HG02798 (cell line): ENCODE measurements around the gene SGMS1.
"Not testable (repeated sequence)": the region's sequence is repeated elsewhere in the genome, so short reads cannot be mapped to it uniquely, and the experiment has no call there.

Source experiments
- ATAC-seq: cut with Tn5 transposase; IDR thresholded peaks from one replicate; pipeline ENCODE4 v1.9.1; 2021; ENCODE audit warnings: mild to moderate bottlenecking; ENCODE audit not compliant: unreplicated experiment, poor library complexity

Gene SGMS1

GRCh38 chr10:50542871-50543270 is 80.9 kb downstream of the SGMS1 start:
- ATAC-seq: no peak

- ATAC-seq: peak; percentile 45
Measured at GRCh38 chr10:50541921-50542320, 81.8 kb downstream of the SGMS1 start.

GRCh38 chr10:50541317-50541716 is 82.4 kb downstream of the SGMS1 start:
- no peak for ATAC-seq

- ATAC-seq: peak; percentile 8
Measured at GRCh38 chr10:50540826-50541122, 83.0 kb downstream of the SGMS1 start.

GRCh38 chr10:50540069-50540825 is 83.5 kb downstream of the SGMS1 start:
- peak; percentile 56 for ATAC-seq

- ATAC-seq: peak; percentile 49
Measured at GRCh38 chr10:50538555-50539398, 85.0 kb downstream of the SGMS1 start.

- no peak for ATAC-seq
Measured at GRCh38 chr10:50536617-50537240, 87.0 kb downstream of the SGMS1 start.

- ATAC-seq: not testable (repeated sequence)
Measured at GRCh38 chr10:50534748-50535376, 88.9 kb downstream of the SGMS1 start.

- no peak for ATAC-seq
Measured at GRCh38 chr10:50533296-50533695, 90.5 kb downstream of the SGMS1 start.

- no peak for ATAC-seq
Measured at GRCh38 chr10:50531388-50532077, 92.2 kb downstream of the SGMS1 start.

- ATAC-seq: no peak
Measured at GRCh38 chr10:50529660-50530059, 94.1 kb downstream of the SGMS1 start.

- no peak for ATAC-seq
Measured at GRCh38 chr10:50528206-50528605, 95.5 kb downstream of the SGMS1 start.

GRCh38 chr10:50527442-50528043 is 96.2 kb downstream of the SGMS1 start:
- ATAC-seq: no peak

GRCh38 chr10:50526185-50526584 is 97.6 kb downstream of the SGMS1 start:
- no peak for ATAC-seq

GRCh38 chr10:50523357-50523756 is 100.4 kb downstream of the SGMS1 start:
- no peak for ATAC-seq

- no peak for ATAC-seq
Measured at GRCh38 chr10:50522908-50523307, 100.8 kb downstream of the SGMS1 start.

- ATAC-seq: no peak
Measured at GRCh38 chr10:50520115-50520514, 103.6 kb downstream of the SGMS1 start.

GRCh38 chr10:50517626-50518025 is 106.1 kb downstream of the SGMS1 start:
- no peak for ATAC-seq

- no peak for ATAC-seq
Measured at GRCh38 chr10:50516171-50516570, 107.6 kb downstream of the SGMS1 start.

GRCh38 chr10:50515420-50515819 is 108.3 kb downstream of the SGMS1 start:
- ATAC-seq: no peak
